DOHH2 (cell line): Measurements from ENCODE around the gene APOL5.
"Not testable (repeated sequence)": the region's sequence is repeated elsewhere in the genome, so short reads cannot be mapped to it uniquely, and the experiment has no call there.

Source experiments
- H3F3A ChIP-seq: fragments of 200-600 bp; sonication (generic), shearing (Covaris generic); 2 replicates; pipeline ENCODE4 v1.6.0; 2016; ENCODE audit warnings: antibody characterized with exemption, mild to moderate bottlenecking; ENCODE audit not compliant: control insufficient read depth, insufficient read depth
- H3K27ac ChIP-seq: fragments of 200-600 bp; sonication (generic); 2 replicates; pipeline ENCODE4 v1.5.1; 2014; ENCODE audit warnings: low read depth, mild to moderate bottlenecking, low read length, moderate library complexity
- H3K27me3 ChIP-seq: fragments of 200-600 bp; sonication (generic); 2 replicates; pipeline ENCODE4 v1.6.1; 2014; ENCODE audit warnings: mild to moderate bottlenecking, low read length, mixed read lengths; ENCODE audit not compliant: control insufficient read depth
- H3K36me3 ChIP-seq: fragments of 200-600 bp; sonication (generic); 2 replicates; pipeline ENCODE4 v1.6.1; 2014; ENCODE audit warnings: mild to moderate bottlenecking, low read length, moderate library complexity, mixed read lengths; ENCODE audit not compliant: control insufficient read depth
- H3K4me1 ChIP-seq: fragments of 200-600 bp; sonication (generic); 2 replicates; pipeline ENCODE4 v1.6.1; 2014; ENCODE audit warnings: mild to moderate bottlenecking, low read length, mixed read lengths; ENCODE audit not compliant: control insufficient read depth
- H3K4me2 ChIP-seq: fragments of 200-600 bp; sonication (generic); 2 replicates; pipeline ENCODE4 v1.6.0; 2014; ENCODE audit warnings: mild to moderate bottlenecking, low read length, moderate library complexity
- H3K4me3 ChIP-seq: fragments of 200-600 bp; sonication (generic); 2 replicates; pipeline ENCODE4 v1.5.1; 2014; ENCODE audit warnings: mild to moderate bottlenecking, low read length, mixed read lengths
- H3K79me2 ChIP-seq: fragments of 200-600 bp; sonication (generic); 2 replicates; pipeline ENCODE4 v1.6.1; 2014; ENCODE audit warnings: mild to moderate bottlenecking, low read length, mixed read lengths; ENCODE audit not compliant: control insufficient read depth
- H3K9me2 ChIP-seq: fragments of 200-600 bp; sonication (generic); replicated peaks from 2 replicates; pipeline ENCODE4 v1.6.1; 2014; ENCODE audit warnings: mild to moderate bottlenecking, low read length, mixed read lengths; ENCODE audit not compliant: control insufficient read depth
- H3K9me3 ChIP-seq: fragments of 200-600 bp; sonication (generic); 2 replicates; pipeline ENCODE4 v1.6.1; 2014; ENCODE audit warnings: antibody characterized with exemption, low read length, mixed read lengths; ENCODE audit not compliant: control insufficient read depth, insufficient read depth
- H4K20me1 ChIP-seq: fragments of 200-600 bp; sonication (generic); 2 replicates; pipeline ENCODE4 v1.6.0; 2014; ENCODE audit warnings: low read depth, mild to moderate bottlenecking, antibody characterized with exemption, low read length, moderate library complexity; ENCODE audit not compliant: control insufficient read depth, insufficient read depth
- CTCF ChIP-seq: fragments of 200-600 bp; sonication (generic); IDR thresholded peaks from one replicate; pipeline ENCODE4 v1.5.1; 2014; ENCODE audit warnings: antibody characterized with exemption, mild to moderate bottlenecking, low read depth, low read length; ENCODE audit not compliant: poor library complexity, severe bottlenecking
- EZH2phosphoT487 ChIP-seq: fragments of 200-600 bp; sonication (generic); IDR thresholded peaks from 2 replicates; pipeline ENCODE4 v1.6.1; 2017; ENCODE audit warnings: borderline replicate concordance, mild to moderate bottlenecking, antibody characterized with exemption, low read length, moderate library complexity, mixed read lengths

The APOL5 gene

DNA sequence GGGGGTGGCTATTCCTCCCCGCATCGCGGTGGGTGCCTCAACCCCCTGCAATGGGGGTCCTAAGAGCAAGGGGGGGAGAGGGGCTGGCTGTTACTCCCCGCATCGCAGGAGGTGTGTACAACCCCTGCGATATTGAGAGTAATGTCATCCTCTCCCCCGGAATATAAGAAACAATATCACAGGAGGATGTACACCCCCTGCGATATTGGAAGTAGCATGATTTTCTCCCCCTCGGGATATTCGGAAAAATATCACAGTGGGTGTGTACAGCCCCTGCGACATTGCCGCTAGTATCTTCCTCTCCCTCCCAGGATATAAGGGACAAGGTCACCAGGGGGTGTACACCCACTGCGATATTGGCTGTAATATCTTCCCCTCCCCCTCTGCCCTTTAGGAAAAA lies 22.5 kb upstream of the APOL5 start:
- Histone ChIP-seq H3K4me3 (no peak overlapping the region), H3K4me1 (peaks cover 8% of the 10 kb centered on the region), H4K20me1 (no peaks in the 10 kb centered on the region), H3K9me3 (no peaks in the 10 kb centered on the region), H3K79me2 (no peaks in the 10 kb centered on the region), H3K27ac (no peak overlapping the region), H3K27me3 (no peaks in the 10 kb centered on the region), H3K4me2 (no peak overlapping the region), H3K36me3 (no peaks in the 10 kb centered on the region), H3K9me2 (no peaks in the 10 kb centered on the region), H3F3A (no peaks in the 10 kb centered on the region)
- no peak for TF ChIP-seq CTCF
- TF ChIP-seq EZH2phosphoT487, result no peak

DNA sequence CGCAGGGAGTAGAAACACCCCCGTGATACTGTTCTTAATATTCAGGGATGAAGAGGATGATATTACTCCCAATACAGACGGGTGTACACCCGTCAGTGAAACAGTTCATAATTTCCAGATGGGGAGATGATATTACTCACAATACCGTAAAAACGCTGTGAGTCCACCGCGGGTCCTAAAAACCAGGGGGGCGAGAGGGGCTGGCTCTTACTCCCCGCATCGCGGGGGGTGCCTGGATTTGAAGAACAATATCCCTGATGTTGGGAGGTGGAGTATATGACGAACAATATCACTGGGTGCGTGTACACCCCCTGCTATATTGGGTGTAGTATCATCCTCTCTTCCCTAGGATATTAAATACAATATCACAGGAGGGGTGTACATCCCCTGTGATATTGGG lies 20.5 kb upstream of the APOL5 start:
- Histone ChIP-seq H3K9me2 (no peaks in the 10 kb centered on the region), H3K4me3 (no peak overlapping the region), H3F3A (no peaks in the 10 kb centered on the region), H3K4me2 (no peak overlapping the region), H3K27me3 (no peaks in the 10 kb centered on the region), H3K36me3 (no peaks in the 10 kb centered on the region), H4K20me1 (no peaks in the 10 kb centered on the region), H3K27ac (no peak overlapping the region), H3K9me3 (no peaks in the 10 kb centered on the region), H3K4me1 (no peaks in the 10 kb centered on the region), H3K79me2 (no peaks in the 10 kb centered on the region)
- TF ChIP-seq CTCF, result no peak
- no peak for TF ChIP-seq EZH2phosphoT487

DNA sequence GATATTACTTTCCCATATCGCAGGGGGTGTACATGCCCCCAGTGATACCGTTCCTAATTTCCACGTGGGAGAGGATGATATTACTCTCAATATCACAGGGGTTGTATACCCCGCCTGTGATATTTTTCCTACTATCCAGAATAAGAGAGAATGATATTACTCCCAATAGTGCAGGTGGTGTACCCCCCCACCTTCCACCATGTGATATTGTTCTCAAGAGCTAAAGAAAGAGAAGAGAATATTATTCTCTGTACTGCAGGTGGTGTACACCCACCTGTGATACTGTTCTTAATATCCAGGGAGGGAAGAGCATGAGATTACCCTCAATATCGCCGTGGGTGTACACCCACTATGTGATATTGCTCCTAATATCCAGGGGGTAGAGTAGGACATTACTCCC lies 17.8 kb upstream of the APOL5 start:
- H3K27ac ChIP-seq, H3K9me3 ChIP-seq, H3K4me1 ChIP-seq, H3F3A ChIP-seq, H3K9me2 ChIP-seq, H3K27me3 ChIP-seq, H3K36me3 ChIP-seq, H3K4me2 ChIP-seq, H3K79me2 ChIP-seq, H4K20me1 ChIP-seq, H3K4me3 ChIP-seq: not testable (repeated sequence)

GRCh38 chr22:35703861-35704584 lies 13.6 kb upstream of the APOL5 start:
- Histone ChIP-seq H3K4me2 (no peak overlapping the region), H3K4me1 (no peaks in the 10 kb centered on the region), H3K9me2 (no peaks in the 10 kb centered on the region), H3K4me3 (no peak overlapping the region), H3K27me3 (no peaks in the 10 kb centered on the region), H3K27ac (no peak overlapping the region), H3K79me2 (no peaks in the 10 kb centered on the region), H3K9me3 (no peaks in the 10 kb centered on the region), H3K36me3 (no peaks in the 10 kb centered on the region), H3F3A (no peaks in the 10 kb centered on the region), H4K20me1 (no peaks in the 10 kb centered on the region)
- TF ChIP-seq EZH2phosphoT487, result no peak
- no peak for TF ChIP-seq CTCF
